Endothelial cell of umbilical vein (primary cell): ENCODE results near the gene PLLP. TPM values are rescaled to one million over a fixed set of nuclear protein-coding genes. Genes with fewer than 3 reads are reported as not detected.

Experiments used
- BruUV-seq: library from RNA; stranded (reverse); fragments of 400-500 nt; replicated peaks from 2 replicates; lab custom pipeline; 2021; lab: Mats Ljungman, UMichigan
- CTCF ChIA-PET: fragments of 300-600, 350-600 bp; sonication (Branson Sonifier 250); formaldehyde crosslinking; loops from one replicate; lab custom pipeline; 2021; ENCODE audit warnings: antibody characterized with exemption, inconsistent platforms; lab: Charles Lee
- POLR2A ChIA-PET: fragments of 300-600, 350-600 bp; sonication (Branson Sonifier 250); formaldehyde crosslinking; loops from one replicate; lab custom pipeline; 2021; ENCODE audit warnings: antibody characterized with exemption, inconsistent platforms; lab: Charles Lee
- DNase-seq: peaks from one replicate; pipeline ENCODE4 v3.0.0-alpha.2; 2011; ENCODE audit warnings: low read depth, low spot score
- FAIRE-seq: peaks from 2 replicates; lab custom pipeline; 2011; peaks lifted over from hg19 to GRCh38; lab: Jason Lieb, UNC
- H2AFZ ChIP-seq: 2 replicates; pipeline ENCODE4 v1.6.0; 2012; ENCODE audit warnings: low read depth, low read length, control low read depth, inconsistent platforms
- H3K27ac ChIP-seq: 2 replicates; pipeline ENCODE4 v1.5.1; 2011; ENCODE audit warnings: low read depth, mild to moderate bottlenecking, control low read depth, low read length, moderate library complexity; ENCODE audit not compliant: insufficient read depth
- H3K27me3 ChIP-seq, 2 experiments: 2 replicates each; pipeline versions ENCODE4 v1.6.0 to v1.6.1; 2011; ENCODE audit warnings: low read length in 2 of 2, mixed read lengths in 1 of 2; ENCODE audit not compliant: control insufficient read depth in 2 of 2, insufficient read depth in 2 of 2
- H3K36me3 ChIP-seq, 2 experiments: 2 replicates in 1 of 2; 3 replicates in 1 of 2; pipeline ENCODE4 v1.5.1; 2011; ENCODE audit warnings: low read length in 2 of 2, mild to moderate bottlenecking in 1 of 2, moderate library complexity in 1 of 2; ENCODE audit not compliant: control insufficient read depth in 2 of 2, insufficient read depth in 2 of 2; ENCODE audit errors: extremely low read depth in 1 of 2
- H3K4me1 ChIP-seq: 3 replicates; pipeline ENCODE4 v1.5.1; 2011; ENCODE audit warnings: mild to moderate bottlenecking, low read length; ENCODE audit not compliant: control insufficient read depth, insufficient read depth; ENCODE audit errors: extremely low read depth
- H3K4me2 ChIP-seq: 2 replicates; pipeline ENCODE4 v1.6.1; 2011; ENCODE audit warnings: low read length, control low read depth, mixed read lengths; ENCODE audit not compliant: insufficient read depth
- H3K4me3 ChIP-seq, 3 experiments: fragments of 200-600 bp in 1 of 3; sonication (generic), shearing (Covaris generic) in 1 of 3; replicated peaks in 1 of 3; 2 replicates each; pipeline ENCODE4 v1.5.1; 2011 to 2016; ENCODE audit warnings: control low read depth in 3 of 3, low read length in 3 of 3, mild to moderate bottlenecking in 2 of 3, inconsistent platforms in 1 of 3, low read depth in 1 of 3, moderate library complexity in 1 of 3; ENCODE audit not compliant: insufficient read depth in 1 of 3
- H3K79me2 ChIP-seq: 2 replicates; pipeline ENCODE4 v1.6.0; 2012; ENCODE audit warnings: low read length, inconsistent platforms; ENCODE audit not compliant: control insufficient read depth, insufficient read depth
- H3K9ac ChIP-seq: replicated peaks from 2 replicates; pipeline ENCODE3; 2011; ENCODE audit warnings: low read length, control low read depth; ENCODE audit not compliant: insufficient read depth; ENCODE audit errors: extremely low read depth
- H3K9me1 ChIP-seq: replicated peaks from 3 replicates; pipeline ENCODE4 v1.6.0; 2011; ENCODE audit warnings: mild to moderate bottlenecking, low read length; ENCODE audit not compliant: control insufficient read depth, insufficient read depth; ENCODE audit errors: extremely low read depth
- H3K9me3 ChIP-seq: replicated peaks from 2 replicates; pipeline ENCODE4 v1.5.1; 2012; ENCODE audit warnings: low read length, inconsistent platforms; ENCODE audit not compliant: control insufficient read depth, insufficient read depth
- H4K20me1 ChIP-seq: replicated peaks from 2 replicates; pipeline ENCODE3; 2011; ENCODE audit warnings: mild to moderate bottlenecking, low read length; ENCODE audit not compliant: control insufficient read depth, insufficient read depth; ENCODE audit errors: extremely low read depth
- EZH2 ChIP-seq: IDR thresholded peaks from 2 replicates; pipeline ENCODE4 v1.6.1; 2012; ENCODE audit warnings: borderline replicate concordance, low read depth, mild to moderate bottlenecking, moderate library complexity, low read length, inconsistent platforms; ENCODE audit not compliant: severe bottlenecking
- FOS ChIP-seq: IDR thresholded peaks from 2 replicates; pipeline ENCODE4 v1.6.1; 2011; ENCODE audit warnings: mild to moderate bottlenecking, low read length, moderate library complexity, borderline replicate concordance; ENCODE audit not compliant: insufficient read depth
- GATA2 ChIP-seq: IDR thresholded peaks from 2 replicates; pipeline ENCODE4 v1.7.0; 2011; ENCODE audit warnings: low read depth, mild to moderate bottlenecking, moderate library complexity, mixed read lengths, low read length; ENCODE audit not compliant: insufficient read length, insufficient read depth
- JUN ChIP-seq: IDR thresholded peaks from 2 replicates; pipeline ENCODE4 v1.6.1; 2011; ENCODE audit warnings: borderline replicate concordance, low read depth; ENCODE audit not compliant: insufficient read length, insufficient read depth
- MYC ChIP-seq: IDR thresholded peaks from one replicate; pipeline ENCODE4 v1.6.1; 2011; ENCODE audit warnings: mild to moderate bottlenecking, low read depth, low read length
- POLR2A ChIP-seq: IDR thresholded peaks from 2 replicates; pipeline ENCODE4 v1.6.1; 2012; ENCODE audit warnings: low read depth, mild to moderate bottlenecking, control low read depth, low read length
- POLR2AphosphoS5 ChIP-seq: IDR thresholded peaks from 2 replicates; pipeline ENCODE4 v1.6.1; 2012; ENCODE audit warnings: low read depth, mild to moderate bottlenecking, control low read depth, low read length, moderate library complexity; ENCODE audit not compliant: insufficient read depth
- dilution Hi-C: fragments of 300-500 bp; cut with MboI; formaldehyde crosslinking; loops from one replicate; pipeline ENCODE4 v1.15.0; 2019; ENCODE audit warnings: low sequenced_read_pairs; ENCODE audit not compliant: extremely low pct_ligation_motif_present
- intact Hi-C: fragments of 100-400 bp; cut with micrococcal nuclease; formaldehyde crosslinking; loops from one replicate; pipeline ENCODE4 v1.10.0; 2022
- polyA plus RNA-seq, 4 experiments: library from polyadenylated mRNA; depleted of rRNA in 3 of 4; stranded (reverse) in 3 of 4; unstranded in 1 of 4; fragments of >200 nt; gene quantifications; 2 replicates each; pipeline versions ENCODE4 v1.2.1 to v1.2.3, GENCODE V29; 2011 to 2012; ENCODE audit warnings: missing spikeins in 1 of 4
- total RNA-seq: library from RNA; stranded (reverse); gene quantifications from 2 replicates; pipeline ENCODE4 v1.2.3, GENCODE V29; 2021
- TF ChIP-seq, protein P1 (sequence below): IDR thresholded peaks from 2 replicates; pipeline ENCODE4 v1.6.1; 2011; ENCODE audit not compliant: insufficient read depth, insufficient read length
- TF ChIP-seq, protein P2 (sequence below), 2 donors: IDR thresholded peaks; 1 replicate in 1 of 2; 2 replicates in 1 of 2; pipeline ENCODE4 v1.5.1; 2011; ENCODE audit warnings: low read length in 2 of 2, mild to moderate bottlenecking in 2 of 2, moderate library complexity in 2 of 2, control low read depth in 1 of 2, inconsistent platforms in 1 of 2, low read depth in 1 of 2; ENCODE audit not compliant: insufficient read depth in 1 of 2; ENCODE audit errors: extremely low read depth in 1 of 2

The PLLP gene
- total and polyA plus RNA-seq, 2 donors (not counting 3 experiments of a cell fraction or from before 2014, with no cell fraction given), result 4.4 to 14.4 TPM

DNA sequence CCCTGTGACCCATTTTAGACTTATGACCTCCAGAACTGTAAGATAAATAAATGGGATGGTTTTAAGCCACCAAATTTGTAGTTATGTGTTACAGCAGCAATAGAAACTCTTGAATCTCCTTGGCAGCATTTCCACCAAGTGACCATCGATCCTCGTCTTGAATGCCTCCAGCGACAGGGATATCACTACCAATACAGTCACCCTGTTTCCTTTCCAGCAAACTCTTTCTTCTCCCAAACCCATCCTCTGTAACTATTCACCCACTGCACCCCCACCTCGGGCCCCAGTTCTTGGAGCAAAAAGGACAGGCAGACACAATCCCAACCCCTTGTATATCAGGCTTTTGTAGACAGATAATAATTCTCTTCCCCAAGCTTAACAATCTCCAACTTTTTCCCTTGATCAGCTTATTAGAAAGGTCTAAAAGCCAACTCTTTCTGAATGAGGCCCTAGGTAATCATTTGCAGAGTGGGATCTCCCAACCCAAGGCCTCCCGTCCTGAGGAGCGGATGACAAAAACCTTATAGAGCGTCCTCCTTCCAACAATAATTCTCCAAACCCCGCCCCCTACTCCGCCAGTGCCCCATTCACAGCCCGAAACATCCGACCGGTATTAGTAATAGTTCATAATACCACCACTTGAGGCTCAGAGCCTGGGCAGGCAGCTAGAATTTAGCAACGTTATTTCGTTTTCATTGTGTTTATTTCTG is 14.7 kb upstream of the PLLP start:
- Histone ChIP-seq H3K9me1 (no peaks in the 10 kb centered on the region), H3K4me2 (peak overlapping the region; percentile 57), H3K79me2 (no peaks in the 10 kb centered on the region), H3K4me3 (peak overlapping the region; percentile 23 to 60 (median 31)), H3K9ac (peak overlapping the region; percentile 69), H4K20me1 (no peaks in the 10 kb centered on the region), H3K27me3 (no peaks in the 10 kb centered on the region), H3K9me3 (no peaks in the 10 kb centered on the region), H3K27ac (peak overlapping the region; percentile 35), H3K4me1 (peaks cover 13% of the 10 kb centered on the region), H3K36me3 (no peaks in the 10 kb centered on the region), H2AFZ (peak overlapping the region; percentile 85)
- dilution Hi-C loops (no loop called here), intact Hi-C loops (loop anchor here (1.0 kb wide), 2 partner anchors 33 to 39 kb away; no protein-coding TSS in a partner anchor)
- CTCF ChIA-PET, result interaction anchor here (0.7 to 15.9 kb wide), 12 partner anchors 9 to 333 kb away, joined by 3 to 507 read pairs (median 6); partner anchors contain the start of genes ARL2BP, CIAPIN1, COQ9 and CPNE2
- no peak for DNase-seq
- TF ChIP-seq, protein P1, sequence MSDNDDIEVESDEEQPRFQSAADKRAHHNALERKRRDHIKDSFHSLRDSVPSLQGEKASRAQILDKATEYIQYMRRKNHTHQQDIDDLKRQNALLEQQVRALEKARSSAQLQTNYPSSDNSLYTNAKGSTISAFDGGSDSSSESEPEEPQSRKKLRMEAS, result no peak
- TF ChIP-seq POLR2AphosphoS5 (no peak), EZH2 (no peak), POLR2A (no peak), JUN (no peak)
- POLR2A ChIA-PET, result no interaction called here
- no peak for FAIRE-seq
- BruUV-seq, result TSS peak; percentile 17

DNA sequence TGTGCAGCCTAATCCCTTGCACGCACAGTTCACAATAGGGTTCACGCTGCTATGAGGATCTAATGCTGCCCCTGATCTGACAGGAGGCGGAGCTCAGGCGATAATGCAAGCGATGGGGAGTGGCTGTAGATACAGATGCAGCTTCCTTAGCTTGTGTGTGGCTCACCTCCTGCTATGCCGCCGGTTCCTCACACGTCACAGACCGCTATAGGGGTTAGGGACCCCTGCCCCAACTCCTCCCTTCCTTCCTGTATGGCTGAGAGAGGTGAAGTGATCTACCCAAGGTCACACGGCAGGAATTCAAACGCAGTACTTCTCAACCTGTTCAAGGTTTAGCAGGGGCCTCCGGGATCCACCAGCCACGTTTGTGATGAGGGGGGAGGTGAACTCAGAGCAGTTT is 13.4 kb upstream of the PLLP start:
- no peak overlapping the region for H3K4me2 ChIP-seq
- ChIA-PET POLR2A (no interaction called here), CTCF (interaction anchor here (15.9 kb wide), 1 partner anchor 122 kb away, joined by 507 read pairs; no protein-coding TSS in a partner anchor)
- BruUV-seq, result no TSS peak
- DNase-seq, result no peak
- no peak overlapping the region for H3K4me3 ChIP-seq
- no peaks in the 10 kb centered on the region for H3K9me3 ChIP-seq
- no peak overlapping the region for H3K9ac ChIP-seq
- peaks cover 11% of the 10 kb centered on the region for H3K4me1 ChIP-seq
- no peaks in the 10 kb centered on the region for H4K20me1 ChIP-seq
- FAIRE-seq, result no peak
- dilution Hi-C loops (no loop called here), intact Hi-C loops (no loop called here)
- TF ChIP-seq, protein P1, result no peak
- TF ChIP-seq GATA2 (no peak), EZH2 (no peak), MYC (no peak), POLR2AphosphoS5 (no peak), POLR2A (no peak), FOS (no peak), JUN (no peak)
- TF ChIP-seq, protein P2, sequence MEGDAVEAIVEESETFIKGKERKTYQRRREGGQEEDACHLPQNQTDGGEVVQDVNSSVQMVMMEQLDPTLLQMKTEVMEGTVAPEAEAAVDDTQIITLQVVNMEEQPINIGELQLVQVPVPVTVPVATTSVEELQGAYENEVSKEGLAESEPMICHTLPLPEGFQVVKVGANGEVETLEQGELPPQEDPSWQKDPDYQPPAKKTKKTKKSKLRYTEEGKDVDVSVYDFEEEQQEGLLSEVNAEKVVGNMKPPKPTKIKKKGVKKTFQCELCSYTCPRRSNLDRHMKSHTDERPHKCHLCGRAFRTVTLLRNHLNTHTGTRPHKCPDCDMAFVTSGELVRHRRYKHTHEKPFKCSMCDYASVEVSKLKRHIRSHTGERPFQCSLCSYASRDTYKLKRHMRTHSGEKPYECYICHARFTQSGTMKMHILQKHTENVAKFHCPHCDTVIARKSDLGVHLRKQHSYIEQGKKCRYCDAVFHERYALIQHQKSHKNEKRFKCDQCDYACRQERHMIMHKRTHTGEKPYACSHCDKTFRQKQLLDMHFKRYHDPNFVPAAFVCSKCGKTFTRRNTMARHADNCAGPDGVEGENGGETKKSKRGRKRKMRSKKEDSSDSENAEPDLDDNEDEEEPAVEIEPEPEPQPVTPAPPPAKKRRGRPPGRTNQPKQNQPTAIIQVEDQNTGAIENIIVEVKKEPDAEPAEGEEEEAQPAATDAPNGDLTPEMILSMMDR (IDR thresholded peaks at IDR 0.05; ENCODE audit: extremely low read depth in 1 of 2, insufficient read depth in 1 of 2, low read depth in 1 of 2, low read length in 2 of 2), result no peak
- no peaks in the 10 kb centered on the region for H3K9me1 ChIP-seq
- no peaks in the 10 kb centered on the region for H3K36me3 ChIP-seq
- H3K27me3 ChIP-seq, result no peaks in the 10 kb centered on the region
- peak overlapping the region; percentile 46 for H2AFZ ChIP-seq
- no peaks in the 10 kb centered on the region for H3K79me2 ChIP-seq
- no peak overlapping the region for H3K27ac ChIP-seq
